GM21526 (cell line): ENCODE measurements around the gene ADGRL1.
"Not testable (repeated sequence)": the region's sequence is repeated elsewhere in the genome, so short reads cannot be mapped to it uniquely, and the experiment has no call there.

ENCODE experiments used
- ATAC-seq: cut with Tn5 transposase; IDR thresholded peaks from one replicate; pipeline ENCODE4 v1.9.1; 2021; ENCODE audit warnings: moderate library complexity; ENCODE audit not compliant: unreplicated experiment, low FRiP score

Gene ADGRL1

GRCh38 chr19:14196105-14196504 lies 9.9 kb downstream of the ADGRL1 start:
- ATAC-seq: not testable (repeated sequence)

- ATAC-seq: not testable (repeated sequence)
These were observed 10.8 kb downstream of the ADGRL1 start for GRCh38 chr19:14195216-14195615.

GRCh38 chr19:14189415-14189814 lies 16.6 kb downstream of the ADGRL1 start:
- ATAC-seq: no peak

GRCh38 chr19:14188086-14188485 lies 17.9 kb downstream of the ADGRL1 start:
- not testable (repeated sequence) for ATAC-seq

GRCh38 chr19:14187561-14187960 lies 18.4 kb downstream of the ADGRL1 start:
- ATAC-seq: no peak

GRCh38 chr19:14186684-14187083 lies 19.3 kb downstream of the ADGRL1 start:
- not testable (repeated sequence) for ATAC-seq

GRCh38 chr19:14185691-14186090 lies 20.3 kb downstream of the ADGRL1 start:
- ATAC-seq: not testable (repeated sequence)

GRCh38 chr19:14185158-14185557 lies 20.8 kb downstream of the ADGRL1 start:
- ATAC-seq: no peak

GRCh38 chr19:14183741-14184350 lies 22.1 kb downstream of the ADGRL1 start:
- no peak for ATAC-seq

- ATAC-seq: no peak
These were observed 23.5 kb downstream of the ADGRL1 start for GRCh38 chr19:14182476-14182875.

- ATAC-seq: no peak
These were observed 24.1 kb downstream of the ADGRL1 start for GRCh38 chr19:14181906-14182305.

- ATAC-seq: not testable (repeated sequence)
These were observed 24.8 kb downstream of the ADGRL1 start for GRCh38 chr19:14181199-14181598.

GRCh38 chr19:14177496-14178074 lies 28.4 kb downstream of the ADGRL1 start:
- no peak for ATAC-seq

GRCh38 chr19:14175351-14175792 lies 30.6 kb downstream of the ADGRL1 start:
- ATAC-seq: no peak

GRCh38 chr19:14174883-14175282 lies 31.1 kb downstream of the ADGRL1 start:
- ATAC-seq: no peak

- no peak for ATAC-seq
These were observed 37.0 kb downstream of the ADGRL1 start for GRCh38 chr19:14168993-14169392.

GRCh38 chr19:14168259-14168972 lies 37.6 kb downstream of the ADGRL1 start:
- ATAC-seq: no peak

- no peak for ATAC-seq
These were observed 38.3 kb downstream of the ADGRL1 start for GRCh38 chr19:14167576-14168138.

GRCh38 chr19:14166999-14167575 lies 38.9 kb downstream of the ADGRL1 start:
- no peak for ATAC-seq

- ATAC-seq: no peak
These were observed 39.8 kb downstream of the ADGRL1 start for GRCh38 chr19:14165990-14166830.
